Neutrophil (primary cell): Measurements from ENCODE around the gene CRTC1.

Experiments used
- H3K27ac ChIP-seq: fragments of 200-600 bp; sonication (generic); 2 replicates; pipeline ENCODE4 v1.5.1; 2016; ENCODE audit warnings: mild to moderate bottlenecking, moderate library complexity
- H3K27me3 ChIP-seq: fragments of 200-600 bp; sonication (generic); 2 replicates; pipeline ENCODE4 v1.6.0; 2016; ENCODE audit warnings: mild to moderate bottlenecking
- H3K36me3 ChIP-seq: fragments of 200-600 bp; sonication (generic); 2 replicates; pipeline ENCODE4 v1.5.1; 2017
- H3K4me1 ChIP-seq, 2 experiments: fragments of 200-600 bp in 1 of 2; sonication (generic) in 1 of 2; 1 replicate in 1 of 2; 2 replicates in 1 of 2; pipeline versions ENCODE4 v1.5.1 to v1.6.1; 2013 to 2016; ENCODE audit warnings: low read depth in 1 of 2, low read length in 1 of 2, mild to moderate bottlenecking in 1 of 2, moderate library complexity in 1 of 2; ENCODE audit not compliant: control insufficient read depth in 1 of 2, insufficient read depth in 1 of 2
- H3K4me3 ChIP-seq, 2 experiments: fragments of 200-600 bp in 1 of 2; sonication (generic) in 1 of 2; 1 replicate in 1 of 2; 2 replicates in 1 of 2; pipeline ENCODE4 v1.5.1; 2013 to 2016; ENCODE audit warnings: low read depth in 1 of 2, low read length in 1 of 2, mild to moderate bottlenecking in 1 of 2, moderate library complexity in 1 of 2
- H3K9me3 ChIP-seq: fragments of 200-600 bp; sonication (generic); 2 replicates; pipeline ENCODE4 v1.5.1; 2016
- TF ChIP-seq, protein P1 (sequence below): fragments of 200-600 bp; sonication (generic); IDR thresholded peaks from 2 replicates; pipeline ENCODE4 v1.5.1; 2016; ENCODE audit warnings: antibody characterized with exemption

The CRTC1 gene

DNA sequence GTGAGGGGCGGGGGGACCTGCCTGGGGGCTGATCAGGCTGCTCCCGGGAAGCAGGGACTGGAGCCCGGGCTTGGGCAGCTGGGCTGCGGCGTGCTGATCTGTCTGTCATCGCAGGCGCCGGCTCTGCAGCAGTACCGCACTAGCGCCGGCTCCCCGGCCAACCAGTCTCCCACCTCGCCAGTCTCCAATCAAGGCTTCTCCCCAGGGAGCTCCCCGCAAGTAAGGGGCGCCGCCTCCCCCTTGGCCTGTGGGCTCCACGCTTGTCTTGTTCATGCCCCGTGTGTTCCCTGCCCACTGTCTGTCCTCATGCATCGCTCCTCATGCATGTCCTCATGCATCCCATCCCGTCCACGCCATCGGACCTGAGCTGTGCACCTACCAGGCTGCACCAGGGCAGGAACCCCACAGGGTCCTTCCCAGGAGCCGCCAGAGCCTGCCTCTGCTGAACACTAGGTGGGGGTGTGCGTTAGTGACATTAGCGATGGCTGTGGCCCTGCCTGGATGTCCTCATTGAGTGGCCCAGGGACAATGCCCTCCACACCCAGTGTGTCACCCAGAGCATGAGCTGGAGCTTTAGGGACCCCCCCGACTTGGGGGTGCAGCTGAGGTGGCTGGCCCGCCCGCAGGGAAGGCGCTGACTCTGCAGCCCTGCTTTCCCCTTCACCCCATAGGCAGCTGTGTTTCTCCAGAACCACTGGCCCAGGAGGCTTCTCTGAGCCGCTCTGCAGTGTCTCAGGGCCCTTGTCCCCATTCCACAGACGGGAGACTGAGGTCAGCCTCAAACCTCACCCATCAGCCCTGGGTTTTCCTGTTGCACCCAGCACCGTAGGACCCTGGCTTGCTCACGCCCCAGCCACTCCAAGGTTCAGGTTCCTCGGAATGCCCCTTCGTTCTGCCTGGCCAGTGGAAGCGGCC, 88.1 kb downstream of the CRTC1 start:
- no peak overlapping the region for H3K4me3 ChIP-seq
- no peaks in the 10 kb centered on the region for H3K4me1 ChIP-seq
- no peaks in the 10 kb centered on the region for H3K27me3 ChIP-seq
- H3K36me3 ChIP-seq = no peaks in the 10 kb centered on the region
- TF ChIP-seq, protein P1, sequence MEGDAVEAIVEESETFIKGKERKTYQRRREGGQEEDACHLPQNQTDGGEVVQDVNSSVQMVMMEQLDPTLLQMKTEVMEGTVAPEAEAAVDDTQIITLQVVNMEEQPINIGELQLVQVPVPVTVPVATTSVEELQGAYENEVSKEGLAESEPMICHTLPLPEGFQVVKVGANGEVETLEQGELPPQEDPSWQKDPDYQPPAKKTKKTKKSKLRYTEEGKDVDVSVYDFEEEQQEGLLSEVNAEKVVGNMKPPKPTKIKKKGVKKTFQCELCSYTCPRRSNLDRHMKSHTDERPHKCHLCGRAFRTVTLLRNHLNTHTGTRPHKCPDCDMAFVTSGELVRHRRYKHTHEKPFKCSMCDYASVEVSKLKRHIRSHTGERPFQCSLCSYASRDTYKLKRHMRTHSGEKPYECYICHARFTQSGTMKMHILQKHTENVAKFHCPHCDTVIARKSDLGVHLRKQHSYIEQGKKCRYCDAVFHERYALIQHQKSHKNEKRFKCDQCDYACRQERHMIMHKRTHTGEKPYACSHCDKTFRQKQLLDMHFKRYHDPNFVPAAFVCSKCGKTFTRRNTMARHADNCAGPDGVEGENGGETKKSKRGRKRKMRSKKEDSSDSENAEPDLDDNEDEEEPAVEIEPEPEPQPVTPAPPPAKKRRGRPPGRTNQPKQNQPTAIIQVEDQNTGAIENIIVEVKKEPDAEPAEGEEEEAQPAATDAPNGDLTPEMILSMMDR = no peak
- H3K9me3 ChIP-seq = no peaks in the 10 kb centered on the region
- no peak overlapping the region for H3K27ac ChIP-seq

DNA sequence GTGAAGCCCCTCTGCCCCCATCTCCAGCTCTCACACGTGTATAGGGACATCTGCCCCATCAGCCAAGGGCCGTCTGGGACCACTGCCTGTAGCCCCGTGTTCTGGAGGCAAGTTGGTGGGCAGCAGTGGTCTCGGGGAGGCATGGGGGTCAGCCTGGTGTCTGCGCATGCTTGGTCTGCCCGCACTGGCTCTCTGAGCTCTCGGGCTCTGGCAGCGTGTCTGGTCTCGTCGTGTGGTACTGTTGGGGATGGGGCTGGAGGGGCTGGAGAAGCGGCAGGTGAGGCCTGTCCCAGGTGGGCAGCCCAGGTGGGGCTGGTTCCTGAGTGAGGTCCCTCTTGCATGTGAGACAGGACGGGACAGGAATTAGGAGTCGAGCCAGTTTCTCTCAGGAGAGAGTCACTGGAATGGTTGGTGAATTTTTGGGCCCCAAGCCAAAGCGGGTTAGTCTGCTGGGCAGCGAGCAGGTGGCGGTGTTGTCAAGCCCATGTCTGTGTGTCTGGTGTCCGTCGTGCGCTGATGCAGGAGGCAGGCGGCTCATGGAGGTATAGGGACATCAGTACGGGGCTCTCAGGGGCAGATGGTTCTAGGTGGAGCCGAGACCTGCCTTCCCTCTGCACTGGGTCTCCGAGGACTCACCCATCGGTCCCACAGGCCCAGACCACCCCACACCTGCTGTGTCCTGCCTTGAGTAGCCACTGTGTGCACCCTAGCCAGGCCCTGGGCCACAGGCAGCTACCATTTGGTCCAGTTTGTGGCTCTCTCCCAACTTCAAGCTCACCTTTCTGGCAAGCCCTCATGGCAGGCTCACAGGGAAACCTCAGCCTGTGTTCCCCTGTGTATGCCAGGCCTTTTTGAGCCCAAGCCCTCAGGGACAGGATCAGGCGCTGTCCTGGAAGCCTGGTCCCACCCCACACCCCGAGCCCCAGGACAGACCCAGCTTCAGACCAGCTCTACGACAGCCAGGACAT, 89.4 kb downstream of the CRTC1 start:
- Histone ChIP-seq H3K36me3 (no peaks in the 10 kb centered on the region), H3K27me3 (no peaks in the 10 kb centered on the region), H3K27ac (no peak overlapping the region), H3K9me3 (no peaks in the 10 kb centered on the region), H3K4me3 (no peak overlapping the region), H3K4me1 (no peaks in the 10 kb centered on the region)
- TF ChIP-seq, protein P1 = no peak

- Histone ChIP-seq H3K27ac (no peak overlapping the region), H3K4me1 (no peaks in the 10 kb centered on the region), H3K9me3 (no peaks in the 10 kb centered on the region), H3K4me3 (no peak overlapping the region), H3K36me3 (no peaks in the 10 kb centered on the region), H3K27me3 (no peaks in the 10 kb centered on the region)
- TF ChIP-seq, protein P1 = no peak
Measured at GRCh38 chr19:18773682-18774081, 90.2 kb downstream of the CRTC1 start.

GRCh38 chr19:18774107-18774506, 90.6 kb downstream of the CRTC1 start:
- TF ChIP-seq, protein P1 = no peak
- no peaks in the 10 kb centered on the region for H3K27me3 ChIP-seq
- H3K9me3 ChIP-seq = no peaks in the 10 kb centered on the region
- H3K27ac ChIP-seq = no peak overlapping the region
- no peak overlapping the region for H3K4me3 ChIP-seq
- H3K36me3 ChIP-seq = no peaks in the 10 kb centered on the region
- H3K4me1 ChIP-seq = no peaks in the 10 kb centered on the region

- H3K4me3 ChIP-seq = no peak overlapping the region
- H3K9me3 ChIP-seq = no peaks in the 10 kb centered on the region
Measured at GRCh38 chr19:18774782-18775444, 91.4 kb downstream of the CRTC1 start.

More at GRCh38 chr19:18774782-18775444, 91.4 kb downstream of the CRTC1 start:
- TF ChIP-seq, protein P1 = no peak
- H3K4me1 ChIP-seq = no peaks in the 10 kb centered on the region
- no peaks in the 10 kb centered on the region for H3K27me3 ChIP-seq
- no peaks in the 10 kb centered on the region for H3K36me3 ChIP-seq
- H3K27ac ChIP-seq = no peak overlapping the region
